ENCODE measurements around the gene TRIM39. TPM values are rescaled to one million over a fixed set of nuclear protein-coding genes. Genes with fewer than 3 reads are reported as not detected.

Gene TRIM39
- total and polyA plus RNA-seq, 8 donors: 5.6 to 12.5 (median 6.9) TPM

GRCh38 chr6:30334075-30334783 lies 7.5 kb downstream of the TRIM39 start:
- 80 to 83% methylated on average over 2 of the region's 2 CpGs for WGBS, 2 donors
- ATAC-seq: no peak
- intact Hi-C loops (cut with DNase I): no loop called here
- no peaks in the 10 kb centered on the region for H3K4me1 ChIP-seq
- H3K27ac ChIP-seq: no peak overlapping the region
- H3K9me3 ChIP-seq: no peaks in the 10 kb centered on the region
- H3K27me3 ChIP-seq: no peaks in the 10 kb centered on the region
- H3K4me3 ChIP-seq: no peak overlapping the region
- TF ChIP-seq CTCF (IDR thresholded peaks at IDR 0.05): no peak
- no peak for DNase-seq
- FAIRE-seq: no peak
- H3K36me3 ChIP-seq: peaks cover 0 to 50% (median 29%) of the 10 kb centered on the region in 3 donors

- no peaks in the 10 kb centered on the region for H3K4me1 ChIP-seq
- no peak for TF ChIP-seq CTCF (IDR thresholded peaks at IDR 0.05)
- no peaks in the 10 kb centered on the region for H3K9me3 ChIP-seq
- FAIRE-seq: no peak
- no peaks in the 10 kb centered on the region for H3K27me3 ChIP-seq
- peaks cover 0 to 31% (median 13%) of the 10 kb centered on the region in 3 donors for H3K36me3 ChIP-seq
- intact Hi-C loops (cut with DNase I): no loop called here
- 79 to 83% methylated on average over 6 of the region's 6 CpGs for WGBS, 2 donors
- no peak overlapping the region for H3K4me3 ChIP-seq
- ATAC-seq: no peak
- no peak for DNase-seq
- no peak overlapping the region for H3K27ac ChIP-seq
Observed at GRCh38 chr6:30340589-30341054, 13.9 kb downstream of the TRIM39 start.

DNA sequence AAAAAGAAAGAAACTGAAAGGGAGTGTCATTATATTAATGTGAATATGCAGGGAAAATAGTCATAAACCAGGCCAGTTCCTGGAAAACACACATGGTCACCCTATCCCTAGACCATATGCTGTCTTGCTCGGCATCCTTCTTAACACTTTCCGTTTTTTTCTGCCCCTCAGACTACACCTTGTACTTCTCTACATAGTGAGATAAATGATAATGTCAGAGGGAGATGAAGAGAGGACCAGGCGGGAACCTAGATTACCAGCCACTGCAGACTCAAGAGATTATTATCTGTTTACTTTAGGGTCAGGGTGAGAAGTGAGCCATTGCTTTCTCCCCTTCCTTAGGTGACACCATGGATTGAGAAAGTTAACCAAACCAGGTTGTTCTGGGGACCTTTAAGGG lies 14.5 kb downstream of the TRIM39 start:
- Histone ChIP-seq H3K36me3 (peaks cover 0 to 25% (median 8%) of the 10 kb centered on the region in 3 donors), H3K27me3 (no peaks in the 10 kb centered on the region), H3K9me3 (no peaks in the 10 kb centered on the region), H3K27ac (no peak overlapping the region), H3K4me3 (no peak overlapping the region), H3K4me1 (peaks cover 0 to 3% (median 0%) of the 10 kb centered on the region in 3 donors)
- TF ChIP-seq CTCF (IDR thresholded peaks at IDR 0.05): no peak
- no peak for ATAC-seq
- WGBS, 2 donors: 84 to 91% methylated on average over 3 of the region's 3 CpGs
- no peak for DNase-seq
- intact Hi-C loops (cut with DNase I): no loop called here
- no peak for FAIRE-seq

DNA sequence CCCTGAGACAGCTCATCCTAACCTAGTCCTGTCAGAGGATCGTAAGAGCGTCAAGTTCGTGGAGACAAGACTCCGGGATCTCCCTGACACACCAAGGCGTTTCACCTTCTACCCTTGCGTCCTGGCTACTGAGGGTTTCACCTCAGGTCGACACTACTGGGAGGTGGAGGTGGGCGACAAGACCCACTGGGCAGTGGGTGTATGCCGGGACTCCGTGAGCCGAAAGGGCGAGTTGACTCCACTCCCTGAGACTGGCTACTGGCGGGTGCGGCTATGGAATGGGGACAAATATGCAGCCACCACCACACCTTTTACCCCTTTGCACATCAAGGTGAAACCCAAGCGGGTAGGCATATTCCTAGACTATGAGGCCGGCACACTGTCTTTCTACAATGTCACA lies 15.0 kb downstream of the TRIM39 start:
- no peak for DNase-seq
- intact Hi-C loops (cut with DNase I): no loop called here

More for the DNA sequence above, 15.0 kb downstream of the TRIM39 start:
- no peak for ATAC-seq
- no peak for TF ChIP-seq CTCF (IDR thresholded peaks at IDR 0.05)
- no peaks in the 10 kb centered on the region for H3K27me3 ChIP-seq
- 93 to 94% methylated on average over 16 of the region's 16 CpGs for WGBS, 2 donors
- no peaks in the 10 kb centered on the region for H3K9me3 ChIP-seq
- H3K36me3 ChIP-seq: peaks cover 0 to 21% (median 4%) of the 10 kb centered on the region in 3 donors
- H3K27ac ChIP-seq: no peak overlapping the region
- H3K4me3 ChIP-seq: no peak overlapping the region
- peaks cover 0 to 3% (median 0%) of the 10 kb centered on the region in 3 donors for H3K4me1 ChIP-seq
- FAIRE-seq: no peak

All from pancreas (tissue), 10 donors.